Measurements from ENCODE around the gene CLASRP.
A peak's percentile ranks its signal among the peaks of the same experiment; 100 is the strongest.

CLASRP gene

GRCh38 chr19:45113628-45114027, 74.8 kb downstream of the CLASRP start:
- Histone ChIP-seq H3K36me3 (replicated peaks; ENCODE audit: low read depth, low read length) (peaks cover 4% of the 10 kb centered on the region), H3K9ac (ENCODE audit: low read length) (no peak overlapping the region), H3K4me2 (ENCODE audit: low read length) (no peak overlapping the region), H3K79me2 (ENCODE audit: low read length) (peaks cover 86% of the 10 kb centered on the region), H3K4me1 (ENCODE audit: low read length) (peaks cover 43% of the 10 kb centered on the region), H3K4me3 (ENCODE audit: low read length) (no peak overlapping the region), H2AFZ (ENCODE audit: low read depth, low read length) (no peak overlapping the region), H3K27ac (ENCODE audit: low read length) (no peak overlapping the region), H3K9me3 (ENCODE audit: insufficient read depth, low read length) (no peaks in the 10 kb centered on the region), H4K20me1 (ENCODE audit: insufficient read depth, low read length) (peaks cover 77% of the 10 kb centered on the region), H3K27me3 (ENCODE audit: low read depth, low read length) (no peaks in the 10 kb centered on the region)
- no peak for TF ChIP-seq EZH2phosphoT487 (IDR thresholded peaks at IDR 0.05; ENCODE audit: low read depth)

GRCh38 chr19:45114116-45114515, 75.3 kb downstream of the CLASRP start:
- H2AFZ ChIP-seq (ENCODE audit: low read depth, low read length) = no peak overlapping the region
- no peak overlapping the region for H3K9ac ChIP-seq (ENCODE audit: low read length)
- peaks cover 83% of the 10 kb centered on the region for H3K79me2 ChIP-seq (ENCODE audit: low read length)
- H3K27ac ChIP-seq (ENCODE audit: low read length) = no peak overlapping the region
- TF ChIP-seq EZH2phosphoT487 (IDR thresholded peaks at IDR 0.05; ENCODE audit: low read depth) = no peak
- no peak for TF ChIP-seq CTCF (IDR thresholded peaks at IDR 0.05; ENCODE audit: low read depth, low read length)
- H3K4me3 ChIP-seq (ENCODE audit: low read length) = no peak overlapping the region
- peaks cover 46% of the 10 kb centered on the region for H3K4me1 ChIP-seq (ENCODE audit: low read length)
- no peaks in the 10 kb centered on the region for H3K9me3 ChIP-seq (ENCODE audit: insufficient read depth, low read length)
- H4K20me1 ChIP-seq (ENCODE audit: insufficient read depth, low read length) = peaks cover 76% of the 10 kb centered on the region
- peaks cover 4% of the 10 kb centered on the region for H3K36me3 ChIP-seq (replicated peaks; ENCODE audit: low read depth, low read length)
- H3K4me2 ChIP-seq (ENCODE audit: low read length) = no peak overlapping the region
- H3K27me3 ChIP-seq (ENCODE audit: low read depth, low read length) = no peaks in the 10 kb centered on the region

- Histone ChIP-seq H3K4me1 (ENCODE audit: low read length) (peaks cover 37% of the 10 kb centered on the region), H3K4me2 (ENCODE audit: low read length) (no peak overlapping the region), H3K4me3 (ENCODE audit: low read length) (no peak overlapping the region), H2AFZ (ENCODE audit: low read depth, low read length) (no peak overlapping the region), H4K20me1 (ENCODE audit: insufficient read depth, low read length) (peaks cover 71% of the 10 kb centered on the region), H3K9me3 (ENCODE audit: insufficient read depth, low read length) (no peaks in the 10 kb centered on the region), H3K9ac (ENCODE audit: low read length) (no peak overlapping the region), H3K36me3 (replicated peaks; ENCODE audit: low read depth, low read length) (no peaks in the 10 kb centered on the region), H3K27ac (ENCODE audit: low read length) (no peak overlapping the region), H3K27me3 (ENCODE audit: low read depth, low read length) (no peaks in the 10 kb centered on the region), H3K79me2 (ENCODE audit: low read length) (peaks cover 79% of the 10 kb centered on the region)
- TF ChIP-seq CTCF (IDR thresholded peaks at IDR 0.05; ENCODE audit: low read depth, low read length) = no peak
- no peak for TF ChIP-seq EZH2phosphoT487 (IDR thresholded peaks at IDR 0.05; ENCODE audit: low read depth)
Measured at GRCh38 chr19:45115809-45116615, 77.2 kb downstream of the CLASRP start.

- Histone ChIP-seq H3K79me2 (ENCODE audit: low read length) (peaks cover 81% of the 10 kb centered on the region), H4K20me1 (ENCODE audit: insufficient read depth, low read length) (peaks cover 76% of the 10 kb centered on the region), H3K27ac (ENCODE audit: low read length) (no peak overlapping the region)
Measured at GRCh38 chr19:45117167-45117594, 78.3 kb downstream of the CLASRP start.

More at GRCh38 chr19:45117167-45117594, 78.3 kb downstream of the CLASRP start:
- H3K9ac ChIP-seq (ENCODE audit: low read length) = no peak overlapping the region
- H2AFZ ChIP-seq (ENCODE audit: low read depth, low read length) = no peak overlapping the region
- H3K4me3 ChIP-seq (ENCODE audit: low read length) = no peak overlapping the region
- no peak for TF ChIP-seq CTCF (IDR thresholded peaks at IDR 0.05; ENCODE audit: low read depth, low read length)
- no peak for TF ChIP-seq EZH2phosphoT487 (IDR thresholded peaks at IDR 0.05; ENCODE audit: low read depth)
- peak overlapping the region; percentile 31; the same call in 1 of the 2 replicates for H3K4me2 ChIP-seq (ENCODE audit: low read length)
- no peaks in the 10 kb centered on the region for H3K9me3 ChIP-seq (ENCODE audit: insufficient read depth, low read length)
- peaks cover 37% of the 10 kb centered on the region for H3K4me1 ChIP-seq (ENCODE audit: low read length)
- no peaks in the 10 kb centered on the region for H3K27me3 ChIP-seq (ENCODE audit: low read depth, low read length)
- no peaks in the 10 kb centered on the region for H3K36me3 ChIP-seq (replicated peaks; ENCODE audit: low read depth, low read length)
